ENCODE measurements around the gene UBE2C. TPM values are rescaled to one million over a fixed set of nuclear protein-coding genes. Genes with fewer than 3 reads are reported as not detected.
A peak's percentile ranks its signal among the peaks of the same experiment; 100 is the strongest.

UBE2C gene
- total RNA-seq, 1 donor from 2014 or later = 2.4 TPM

DNA sequence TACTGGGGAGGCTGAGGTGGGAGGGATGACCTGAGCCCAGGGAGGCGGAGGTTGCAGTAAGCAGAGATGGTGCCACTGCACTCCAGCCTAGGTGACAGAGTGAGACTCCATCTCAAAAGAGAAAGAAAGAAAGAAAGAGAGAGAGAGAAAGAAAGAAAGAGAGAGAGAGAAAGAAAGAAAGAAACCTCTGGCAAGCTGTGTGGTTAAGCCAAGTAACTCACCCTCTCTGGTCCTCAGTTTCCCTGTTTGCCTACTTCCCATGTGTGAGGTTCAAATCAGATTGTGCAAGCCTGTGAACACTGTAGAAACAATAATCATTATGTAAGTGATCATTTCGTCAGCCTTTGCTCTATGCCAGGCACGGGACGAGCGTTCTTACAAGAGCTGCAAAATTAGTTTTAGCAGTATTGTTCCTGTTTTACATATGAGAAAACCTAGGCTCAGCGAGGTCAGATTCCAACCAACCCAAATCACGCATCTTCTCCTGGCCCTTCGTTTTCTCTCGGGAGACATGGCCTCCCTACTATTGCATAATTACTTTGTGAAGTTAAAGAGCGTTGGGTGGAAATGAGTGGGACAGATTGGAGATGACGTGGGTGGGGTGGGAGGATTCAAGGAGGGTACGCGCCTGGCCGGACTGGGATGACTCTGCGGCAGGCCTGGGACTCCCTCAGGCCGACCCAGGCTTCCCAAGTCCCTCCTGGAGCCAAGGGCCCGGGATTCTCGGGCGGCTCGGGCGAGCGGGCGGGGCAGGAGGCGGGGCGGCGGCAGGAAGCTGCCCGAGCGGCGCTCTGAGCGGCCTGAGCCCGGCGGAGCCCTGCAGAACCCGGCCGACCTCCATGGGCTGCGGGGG, 20.8 kb downstream of the UBE2C start, which contains the start of gene SNX21:
SNX21 (plus strand) TSS at position 770 of the 853 bp plus-strand sequence. CDS start 121 bp downstream, outside the sequence.
- ATAC-seq (ENCODE audit: low read depth) (peak; percentile 76), DNase-seq (peak; percentile 50)
- H3K4me1 Mint-ChIP-seq = peaks cover 10% of the 10 kb centered on the region
- H3K36me3 Mint-ChIP-seq (ENCODE audit: low read depth) = no peaks in the 10 kb centered on the region
- peak within 1 kb of the TSS; percentile 61 for H3K27ac Mint-ChIP-seq
- no peaks in the 10 kb centered on the region for H3K27me3 Mint-ChIP-seq
- intact Hi-C loops (cut with micrococcal nuclease) = loop anchor here (5.0 kb wide), 1 partner anchor 59 kb away; the partner anchor contains the start of genes CTSA and NEURL2
- ChIA-PET CTCF (interaction anchor here (1.2 kb wide), 1 partner anchor 34 kb away, joined by 3 read pairs; no protein-coding TSS in a partner anchor), POLR2A (interaction anchor here (0.6 to 1.2 kb wide), 3 partner anchors 16 to 101 kb away, joined by 3 to 5 read pairs (median 4); partner anchors contain the start of genes PCIF1 and ZSWIM1)
- H3K4me3 Mint-ChIP-seq = peak within 1 kb of the TSS; percentile 86
- H3K9me3 Mint-ChIP-seq = no peaks in the 10 kb centered on the region
- TF ChIP-seq, protein P1, sequence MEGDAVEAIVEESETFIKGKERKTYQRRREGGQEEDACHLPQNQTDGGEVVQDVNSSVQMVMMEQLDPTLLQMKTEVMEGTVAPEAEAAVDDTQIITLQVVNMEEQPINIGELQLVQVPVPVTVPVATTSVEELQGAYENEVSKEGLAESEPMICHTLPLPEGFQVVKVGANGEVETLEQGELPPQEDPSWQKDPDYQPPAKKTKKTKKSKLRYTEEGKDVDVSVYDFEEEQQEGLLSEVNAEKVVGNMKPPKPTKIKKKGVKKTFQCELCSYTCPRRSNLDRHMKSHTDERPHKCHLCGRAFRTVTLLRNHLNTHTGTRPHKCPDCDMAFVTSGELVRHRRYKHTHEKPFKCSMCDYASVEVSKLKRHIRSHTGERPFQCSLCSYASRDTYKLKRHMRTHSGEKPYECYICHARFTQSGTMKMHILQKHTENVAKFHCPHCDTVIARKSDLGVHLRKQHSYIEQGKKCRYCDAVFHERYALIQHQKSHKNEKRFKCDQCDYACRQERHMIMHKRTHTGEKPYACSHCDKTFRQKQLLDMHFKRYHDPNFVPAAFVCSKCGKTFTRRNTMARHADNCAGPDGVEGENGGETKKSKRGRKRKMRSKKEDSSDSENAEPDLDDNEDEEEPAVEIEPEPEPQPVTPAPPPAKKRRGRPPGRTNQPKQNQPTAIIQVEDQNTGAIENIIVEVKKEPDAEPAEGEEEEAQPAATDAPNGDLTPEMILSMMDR (IDR thresholded peaks at IDR 0.05) = no peak

GRCh38 chr20:45833883-45834796, 21.7 kb downstream of the UBE2C start:
- Mint-ChIP-seq H3K4me1 (peaks cover 10% of the 10 kb centered on the region), H3K27ac (no peak overlapping the region), H3K36me3 (ENCODE audit: low read depth) (no peaks in the 10 kb centered on the region), H3K4me3 (peak overlapping the region; percentile 86), H3K27me3 (no peaks in the 10 kb centered on the region), H3K9me3 (no peaks in the 10 kb centered on the region)
- intact Hi-C loops (cut with micrococcal nuclease) = loop anchor here (5.0 kb wide), 1 partner anchor 58 kb away; the partner anchor contains the start of genes CTSA and NEURL2
- ChIA-PET CTCF (no interaction called here), POLR2A (interaction anchor here (1.2 kb wide), 1 partner anchor 101 kb away, joined by 4 read pairs; the partner anchor contains the start of gene PCIF1)
- DNase-seq (peak; percentile 43), ATAC-seq (ENCODE audit: low read depth) (peak; percentile 70)
- TF ChIP-seq, protein P1 (IDR thresholded peaks at IDR 0.05) = no peak

DNA sequence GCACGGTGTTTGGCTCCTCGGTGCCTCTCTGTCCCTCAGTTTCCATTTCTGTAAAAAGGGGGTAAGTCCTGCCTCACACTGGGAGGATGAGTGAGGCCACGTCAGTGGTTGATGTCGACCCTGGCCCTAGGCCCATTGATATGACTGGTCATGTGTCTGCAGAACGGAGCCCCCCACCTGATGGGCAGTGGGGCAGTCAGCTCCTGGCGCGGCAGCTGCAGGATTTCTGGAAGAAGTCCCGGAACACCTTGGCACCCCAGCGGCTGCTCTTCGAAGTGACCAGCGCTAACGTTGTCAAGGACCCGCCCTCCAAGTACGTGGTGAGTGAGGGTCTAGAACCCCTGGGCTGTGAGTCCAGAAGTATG, 22.3 kb downstream of the UBE2C start:
- H3K27ac Mint-ChIP-seq = no peak overlapping the region
- H3K27me3 Mint-ChIP-seq = no peaks in the 10 kb centered on the region
- peak overlapping the region; percentile 86 for H3K4me3 Mint-ChIP-seq
- no peak for ATAC-seq (ENCODE audit: low read depth)
- CTCF ChIA-PET = no interaction called here
- no peaks in the 10 kb centered on the region for H3K36me3 Mint-ChIP-seq (ENCODE audit: low read depth)
- H3K4me1 Mint-ChIP-seq = peaks cover 10% of the 10 kb centered on the region
- intact Hi-C loops (cut with micrococcal nuclease) = loop anchor here (5.0 kb wide), 1 partner anchor 58 kb away; the partner anchor contains the start of genes CTSA and NEURL2
- POLR2A ChIA-PET = no interaction called here
- TF ChIP-seq, protein P1 (IDR thresholded peaks at IDR 0.05) = no peak
- DNase-seq = no peak
- H3K9me3 Mint-ChIP-seq = no peaks in the 10 kb centered on the region

DNA sequence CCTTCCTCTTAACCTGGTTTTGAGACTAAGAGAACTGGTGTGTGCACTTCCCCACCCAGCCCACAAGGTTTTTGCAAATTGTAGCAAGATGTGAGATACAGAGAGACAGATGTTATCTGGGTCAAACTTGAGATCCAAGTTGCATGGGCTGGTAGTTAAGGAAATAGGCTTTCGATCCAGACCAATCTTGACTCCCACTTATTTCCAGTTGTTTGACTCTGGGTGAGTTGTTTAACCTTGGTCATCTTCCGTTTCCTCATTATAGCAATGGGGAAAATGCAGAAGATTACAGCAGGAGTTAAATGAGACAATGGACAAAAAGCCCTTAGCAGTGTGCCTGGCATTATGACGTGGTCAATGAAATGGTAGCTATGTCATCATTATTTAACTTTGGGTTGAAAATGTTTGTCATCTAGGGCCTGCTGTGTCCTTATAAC, 22.9 kb downstream of the UBE2C start:
- Mint-ChIP-seq H3K9me3 (no peaks in the 10 kb centered on the region), H3K27ac (no peak overlapping the region), H3K36me3 (ENCODE audit: low read depth) (no peaks in the 10 kb centered on the region), H3K4me3 (peak overlapping the region; percentile 5), H3K27me3 (no peaks in the 10 kb centered on the region), H3K4me1 (peaks cover 10% of the 10 kb centered on the region)
- intact Hi-C loops (cut with micrococcal nuclease) = no loop called here
- no peak for DNase-seq
- TF ChIP-seq, protein P1 (IDR thresholded peaks at IDR 0.05) = no peak
- CTCF ChIA-PET = no interaction called here
- POLR2A ChIA-PET = no interaction called here
- no peak for ATAC-seq (ENCODE audit: low read depth)
